Transverse colon (tissue), 4 donors: ENCODE measurements around the gene GBP6.
"Not testable (repeated sequence)": the region's sequence is repeated elsewhere in the genome, so short reads cannot be mapped to it uniquely, and the experiment has no call there.

ENCODE experiments used
- POLR2A ChIP-seq: fragments of 450-650 bp; IDR thresholded peaks from one replicate; pipeline ENCODE4 v1.6.1; 2016; ENCODE audit warnings: antibody characterized with exemption, mild to moderate bottlenecking, moderate library complexity
- POLR2AphosphoS5 ChIP-seq, 3 donors: sonication (generic); formaldehyde crosslinking; IDR thresholded peaks; one replicate each; pipeline ENCODE4 v1.6.1; 2016; ENCODE audit warnings: antibody characterized with exemption in 3 of 3
- TF ChIP-seq, protein P1 (sequence below), 5 experiments: fragments of 200-600 bp in 3 of 5; fragments of 450-650 bp in 2 of 5; sonication (generic) in 3 of 5; IDR thresholded peaks; 1 replicate in 2 of 5; 2 replicates in 3 of 5; pipeline ENCODE4 v1.5.1; 2016 to 2017; ENCODE audit warnings: antibody characterized with exemption in 5 of 5, inconsistent platforms in 3 of 5, mild to moderate bottlenecking in 2 of 5, moderate library complexity in 1 of 5

DNA sequence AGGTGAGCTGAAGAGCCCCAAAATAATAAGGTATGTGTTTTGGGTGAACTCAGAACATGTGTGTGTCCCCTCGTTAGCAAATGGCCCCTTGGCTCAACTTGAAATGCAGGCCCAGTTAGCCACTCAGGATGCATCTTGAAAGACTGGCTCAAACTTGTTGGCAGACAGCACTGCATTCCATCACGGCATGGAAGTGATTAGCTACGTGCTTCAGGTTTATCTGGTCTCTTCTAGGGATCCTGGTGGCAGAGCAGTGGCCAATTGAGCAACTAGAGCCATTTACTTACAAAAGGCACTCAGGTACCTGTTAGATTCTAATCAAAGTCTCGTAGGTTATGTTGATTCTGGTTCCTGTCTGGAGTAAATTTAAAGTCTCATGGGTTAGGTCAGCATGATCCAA lies 65.8 kb downstream of the GBP6 start:
- TF ChIP-seq, protein P1, sequence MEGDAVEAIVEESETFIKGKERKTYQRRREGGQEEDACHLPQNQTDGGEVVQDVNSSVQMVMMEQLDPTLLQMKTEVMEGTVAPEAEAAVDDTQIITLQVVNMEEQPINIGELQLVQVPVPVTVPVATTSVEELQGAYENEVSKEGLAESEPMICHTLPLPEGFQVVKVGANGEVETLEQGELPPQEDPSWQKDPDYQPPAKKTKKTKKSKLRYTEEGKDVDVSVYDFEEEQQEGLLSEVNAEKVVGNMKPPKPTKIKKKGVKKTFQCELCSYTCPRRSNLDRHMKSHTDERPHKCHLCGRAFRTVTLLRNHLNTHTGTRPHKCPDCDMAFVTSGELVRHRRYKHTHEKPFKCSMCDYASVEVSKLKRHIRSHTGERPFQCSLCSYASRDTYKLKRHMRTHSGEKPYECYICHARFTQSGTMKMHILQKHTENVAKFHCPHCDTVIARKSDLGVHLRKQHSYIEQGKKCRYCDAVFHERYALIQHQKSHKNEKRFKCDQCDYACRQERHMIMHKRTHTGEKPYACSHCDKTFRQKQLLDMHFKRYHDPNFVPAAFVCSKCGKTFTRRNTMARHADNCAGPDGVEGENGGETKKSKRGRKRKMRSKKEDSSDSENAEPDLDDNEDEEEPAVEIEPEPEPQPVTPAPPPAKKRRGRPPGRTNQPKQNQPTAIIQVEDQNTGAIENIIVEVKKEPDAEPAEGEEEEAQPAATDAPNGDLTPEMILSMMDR (IDR thresholded peaks at IDR 0.05), result not testable (repeated sequence)
- TF ChIP-seq POLR2A; POLR2AphosphoS5 (IDR thresholded peaks at IDR 0.05): not testable (repeated sequence)
